B cell (primary cell): ENCODE results near the gene STK4. TPM values are rescaled to one million over a fixed set of nuclear protein-coding genes. Genes with fewer than 3 reads are reported as not detected.

Experiments
- ATAC-seq: fragments of 200-7000 bp; cut with Tn5 transposase; one replicate; pipeline ENCODE4 v1.10.0; 2021; ENCODE audit warnings: low read depth, mild to moderate bottlenecking, moderate number of reproducible peaks, moderate library complexity
- CTCF ChIA-PET: fragments of 350-600 bp; sonication (Branson Sonifier 250); formaldehyde crosslinking; loops from one replicate; lab custom pipeline; 2021; ENCODE audit warnings: antibody characterized with exemption, inconsistent platforms; lab: Charles Lee
- POLR2A ChIA-PET: fragments of 350-600 bp; sonication (Branson Sonifier 250); formaldehyde crosslinking; loops from one replicate; lab custom pipeline; 2021; ENCODE audit warnings: antibody characterized with exemption; lab: Charles Lee
- DNase-seq: peaks from one replicate; pipeline ENCODE4 v3.0.0; 2013
- H2AFZ ChIP-seq: 2 replicates; pipeline ENCODE4 v1.6.1; 2012; ENCODE audit warnings: mild to moderate bottlenecking, low read depth, low read length; ENCODE audit not compliant: insufficient read depth, poor library complexity, severe bottlenecking
- H3K27ac ChIP-seq, 2 donors: 1 replicate in 1 of 2; 2 replicates in 1 of 2; pipeline ENCODE4 v1.5.1; 2012 to 2013; ENCODE audit warnings: low read length in 2 of 2, mild to moderate bottlenecking in 2 of 2, moderate library complexity in 1 of 2
- H3K27me3 ChIP-seq, 4 experiments: fragments of 200-600 bp in 1 of 4; sonication (generic) in 1 of 4; replicated peaks in 1 of 4; 1 replicate in 2 of 4; 2 replicates in 2 of 4; pipeline versions ENCODE4 v1.6.1 to v1.7.0; 2013 to 2016; ENCODE audit warnings: low read length in 3 of 4, mild to moderate bottlenecking in 2 of 4, mixed read lengths in 1 of 4, moderate library complexity in 1 of 4; ENCODE audit not compliant: insufficient read depth in 4 of 4, control insufficient read depth in 3 of 4; ENCODE audit errors: control extremely low read depth in 1 of 4
- H3K36me3 ChIP-seq, 2 experiments: replicated peaks in 1 of 2; 1 replicate in 1 of 2; 2 replicates in 1 of 2; pipeline versions ENCODE4 v1.6.1 to v1.7.1; 2013; ENCODE audit warnings: low read length in 1 of 2; ENCODE audit not compliant: insufficient read depth in 2 of 2, control insufficient read depth in 1 of 2; ENCODE audit errors: control extremely low read depth in 1 of 2, extremely low read depth in 1 of 2
- H3K4me1 ChIP-seq, 2 donors: fragments of 200-600 bp in 1 of 2; sonication (generic) in 1 of 2; 1 replicate in 1 of 2; 2 replicates in 1 of 2; pipeline versions ENCODE4 v1.5.1 to v1.6.1; 2013 to 2017; ENCODE audit warnings: low read length in 2 of 2; ENCODE audit not compliant: control insufficient read depth in 2 of 2, insufficient read depth in 2 of 2
- H3K4me2 ChIP-seq: replicated peaks from 2 replicates; pipeline ENCODE3; 2012; ENCODE audit warnings: mild to moderate bottlenecking, low read depth, low read length; ENCODE audit not compliant: poor library complexity, severe bottlenecking
- H3K4me3 ChIP-seq, 5 experiments: fragments of 200-600 bp in 1 of 5; sonication (generic) in 1 of 5; 1 replicate in 3 of 5; 2 replicates in 2 of 5; pipeline versions ENCODE4 v1.5.1 to v1.7.0; 2011 to 2016; ENCODE audit warnings: low read length in 4 of 5, mild to moderate bottlenecking in 4 of 5, low read depth in 2 of 5, control low read depth in 1 of 5, moderate library complexity in 1 of 5; ENCODE audit not compliant: insufficient read depth in 1 of 5; ENCODE audit errors: control extremely low read depth in 1 of 5, extremely low read depth in 1 of 5
- H3K79me2 ChIP-seq: fragments of 200-600 bp; sonication (generic); one replicate; pipeline ENCODE4 v1.6.0; 2016; ENCODE audit warnings: low read length; ENCODE audit not compliant: control insufficient read depth, insufficient read depth
- H3K9ac ChIP-seq: fragments of 200-600 bp; sonication (generic); 2 replicates; pipeline ENCODE4 v1.6.1; 2017; ENCODE audit warnings: mild to moderate bottlenecking, low read length, moderate library complexity
- H3K9me3 ChIP-seq, 3 donors: one replicate each; pipeline versions ENCODE4 v1.6.1 to v1.7.1; 2013; ENCODE audit warnings: low read length in 2 of 3; ENCODE audit not compliant: control insufficient read depth in 2 of 3, insufficient read depth in 1 of 3; ENCODE audit errors: control extremely low read depth in 1 of 3
- H4K20me1 ChIP-seq: 2 replicates; pipeline ENCODE4 v1.6.0; 2012; ENCODE audit warnings: mild to moderate bottlenecking, low read length; ENCODE audit not compliant: insufficient read depth, control insufficient read depth, poor library complexity, severe bottlenecking
- H3K27ac Mint-ChIP-seq: one replicate; pipeline ENCODE4 v1.8.0; 2021; ENCODE audit warnings: mixed read lengths
- H3K27me3 Mint-ChIP-seq: one replicate; pipeline ENCODE4 v1.8.0; 2021; ENCODE audit warnings: mixed read lengths
- H3K4me1 Mint-ChIP-seq: one replicate; pipeline ENCODE4 v1.8.0; 2021; ENCODE audit warnings: mixed read lengths
- H3K4me3 Mint-ChIP-seq: one replicate; pipeline ENCODE4 v1.8.0; 2021; ENCODE audit warnings: mixed read lengths
- H3K9me3 Mint-ChIP-seq: one replicate; pipeline ENCODE4 v1.8.0; 2022; ENCODE audit warnings: mixed read lengths; ENCODE audit not compliant: insufficient read depth
- CTCF ChIP-seq: fragments of 200-600 bp; IDR thresholded peaks from one replicate; pipeline ENCODE4 v1.8.0; 2022; ENCODE audit warnings: antibody characterized with exemption, mild to moderate bottlenecking
- EZH2 ChIP-seq: IDR thresholded peaks from 2 replicates; pipeline ENCODE4 v1.6.1; 2012; ENCODE audit warnings: borderline replicate concordance, low read depth, mild to moderate bottlenecking, moderate library complexity, low read length; ENCODE audit not compliant: insufficient read depth, poor library complexity, severe bottlenecking
- WGBS: methylation state at CpG from one replicate; pipeline ENCODE4 v1.1.5; 2013; ENCODE audit warnings: missing lambda C conversion rate; ENCODE audit not compliant: insufficient coverage; 5-methylcytosine and 5-hydroxymethylcytosine counted together
- intact Hi-C: fragments of 100-400 bp; cut with micrococcal nuclease; formaldehyde crosslinking; loops from one replicate; pipeline ENCODE4 v1.10.0; 2022
- polyA plus RNA-seq: library from polyadenylated mRNA; depleted of rRNA; stranded (reverse); fragments of >200 nt; gene quantifications from 2 replicates; pipeline ENCODE4 v1.2.3, GENCODE V29; 2012
- total RNA-seq, 2 donors: library from RNA; stranded (reverse); fragments of 120-200 nt in 1 of 2; gene quantifications; 1 replicate in 1 of 2; 2 replicates in 1 of 2; pipeline versions ENCODE4 v1.2.3 to v1.2.4, GENCODE V29; 2013 to 2022

STK4 gene
- total and polyA plus RNA-seq, 2 donors (not counting 1 experiment from before 2014, with no cell fraction given), result 38.9 to 324 TPM

- Histone ChIP-seq H3K9me3 (peaks cover 0 to 5% (median 0%) of the 10 kb centered on the region in 3 donors), H3K36me3 (no peaks in the 10 kb centered on the region), H3K4me1 (no peaks in the 10 kb centered on the region), H3K4me2 (no peak overlapping the region), H3K27me3 (peaks cover 0 to 7% (median 3%) of the 10 kb centered on the region in 4 experiments), H2AFZ (no peak overlapping the region), H3K9ac (no peak overlapping the region), H3K79me2 (no peaks in the 10 kb centered on the region), H3K4me3 (no peak overlapping the region), H4K20me1 (no peaks in the 10 kb centered on the region), H3K27ac (no peak overlapping the region)
- TF ChIP-seq CTCF (no peak), EZH2 (no peak)
- no peak overlapping the region for H3K4me3 Mint-ChIP-seq
- H3K27ac Mint-ChIP-seq, result no peak overlapping the region
- intact Hi-C loops, result no loop called here
- ChIA-PET CTCF (interaction anchor here (0.6 kb wide), 1 partner anchor 288 kb away, joined by 3 read pairs; no protein-coding TSS in a partner anchor), POLR2A (no interaction called here)
- DNase-seq, result no peak
- peaks cover 47% of the 10 kb centered on the region for H3K27me3 Mint-ChIP-seq
- ATAC-seq, result no peak
- H3K9me3 Mint-ChIP-seq, result no peaks in the 10 kb centered on the region
- no peaks in the 10 kb centered on the region for H3K4me1 Mint-ChIP-seq
- no CpG with 5 or more reads among the region's 2 CpGs for WGBS
Observed at GRCh38 chr20:45119556-45120266, 153.4 kb downstream of the STK4 start.

- no peak for ATAC-seq
- Histone ChIP-seq H3K4me2 (no peak overlapping the region), H3K27me3 (peaks cover 0 to 7% (median 4%) of the 10 kb centered on the region in 4 experiments), H3K9me3 (peaks cover 0 to 5% (median 0%) of the 10 kb centered on the region in 3 donors), H3K79me2 (no peaks in the 10 kb centered on the region), H3K4me1 (no peaks in the 10 kb centered on the region), H3K36me3 (no peaks in the 10 kb centered on the region), H3K27ac (no peak overlapping the region), H3K4me3 (no peak overlapping the region), H3K9ac (no peak overlapping the region), H4K20me1 (no peaks in the 10 kb centered on the region), H2AFZ (no peak overlapping the region)
- intact Hi-C loops, result no loop called here
- Mint-ChIP-seq H3K4me1 (no peaks in the 10 kb centered on the region), H3K9me3 (no peaks in the 10 kb centered on the region), H3K27ac (no peak overlapping the region), H3K27me3 (peaks cover 52% of the 10 kb centered on the region), H3K4me3 (no peak overlapping the region)
- CTCF ChIA-PET, result interaction anchor here (0.8 to 1.3 kb wide), 2 partner anchors 9 to 77 kb away, joined by 4 to 5 read pairs; no protein-coding TSS in a partner anchor
- WGBS, result no CpG with 5 or more reads among the region's 2 CpGs
- TF ChIP-seq EZH2 (no peak), CTCF (no peak)
- DNase-seq, result no peak
- POLR2A ChIA-PET, result no interaction called here
Observed at GRCh38 chr20:45121388-45121787, 155.1 kb downstream of the STK4 start.
